ENCODE measurements around the gene TPCN1.

DNA sequence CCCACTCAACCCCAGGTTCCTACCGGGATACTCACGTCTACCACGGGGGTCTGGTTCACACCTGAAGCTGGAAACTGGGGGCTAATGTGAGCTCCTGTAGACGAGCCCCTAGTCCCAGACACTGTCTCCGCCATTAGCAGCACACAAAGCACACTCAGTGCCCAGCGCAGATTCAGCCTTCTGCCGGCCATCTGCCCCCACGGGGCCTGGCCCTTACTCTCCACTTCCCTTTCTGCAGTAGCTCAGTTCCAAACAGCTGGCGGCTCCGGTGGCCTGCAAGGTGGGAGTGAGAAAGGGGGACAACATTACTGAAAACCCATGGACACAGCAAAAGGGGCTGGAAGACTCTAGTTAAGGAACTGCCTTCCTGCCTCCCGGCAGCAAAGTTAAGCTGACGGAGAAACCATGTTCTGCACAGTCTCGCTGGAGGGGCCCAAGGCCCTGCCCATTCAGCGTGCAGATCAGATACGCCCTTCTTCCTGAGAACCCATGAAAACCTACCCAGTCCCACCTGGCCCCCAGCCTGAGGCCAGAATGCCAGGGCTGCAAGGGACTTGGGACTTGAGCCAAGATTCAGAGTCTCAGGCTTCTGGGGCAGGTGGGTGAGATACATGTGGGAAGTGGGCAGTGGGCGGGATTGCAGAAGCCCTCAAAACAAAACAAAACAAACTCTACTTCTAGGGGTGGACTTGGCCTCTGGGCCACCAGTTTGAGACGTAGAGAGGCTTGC, 111.6 kb downstream of the TPCN1 start:
- no peak for TF ChIP-seq EZH2 (IDR thresholded peaks at IDR 0.05; ENCODE audit: low read length, unreplicated experiment)
- TF ChIP-seq, protein P1, sequence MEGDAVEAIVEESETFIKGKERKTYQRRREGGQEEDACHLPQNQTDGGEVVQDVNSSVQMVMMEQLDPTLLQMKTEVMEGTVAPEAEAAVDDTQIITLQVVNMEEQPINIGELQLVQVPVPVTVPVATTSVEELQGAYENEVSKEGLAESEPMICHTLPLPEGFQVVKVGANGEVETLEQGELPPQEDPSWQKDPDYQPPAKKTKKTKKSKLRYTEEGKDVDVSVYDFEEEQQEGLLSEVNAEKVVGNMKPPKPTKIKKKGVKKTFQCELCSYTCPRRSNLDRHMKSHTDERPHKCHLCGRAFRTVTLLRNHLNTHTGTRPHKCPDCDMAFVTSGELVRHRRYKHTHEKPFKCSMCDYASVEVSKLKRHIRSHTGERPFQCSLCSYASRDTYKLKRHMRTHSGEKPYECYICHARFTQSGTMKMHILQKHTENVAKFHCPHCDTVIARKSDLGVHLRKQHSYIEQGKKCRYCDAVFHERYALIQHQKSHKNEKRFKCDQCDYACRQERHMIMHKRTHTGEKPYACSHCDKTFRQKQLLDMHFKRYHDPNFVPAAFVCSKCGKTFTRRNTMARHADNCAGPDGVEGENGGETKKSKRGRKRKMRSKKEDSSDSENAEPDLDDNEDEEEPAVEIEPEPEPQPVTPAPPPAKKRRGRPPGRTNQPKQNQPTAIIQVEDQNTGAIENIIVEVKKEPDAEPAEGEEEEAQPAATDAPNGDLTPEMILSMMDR (conservative IDR thresholded peaks at IDR 0.05; ENCODE audit: low read depth, low read length) = no peak
- TF ChIP-seq EZH2phosphoT487 (IDR thresholded peaks at IDR 0.05; ENCODE audit: borderline replicate concordance, low read length) = no peak

Measured in PC-3 (cell line).